GM21367 (cell line): ENCODE measurements around the gene METTL24.

Experiments used
- ATAC-seq: cut with Tn5 transposase; IDR thresholded peaks from one replicate; pipeline ENCODE4 v1.9.1; 2021; ENCODE audit not compliant: unreplicated experiment

Gene METTL24

GRCh38 chr6:110201151-110201884 lies 156.8 kb downstream of the METTL24 start:
- no peak for ATAC-seq

GRCh38 chr6:110198561-110198960 lies 159.6 kb downstream of the METTL24 start:
- no peak for ATAC-seq

- no peak for ATAC-seq
These were observed 161.3 kb downstream of the METTL24 start for GRCh38 chr6:110196874-110197273.

GRCh38 chr6:110195639-110196038 lies 162.5 kb downstream of the METTL24 start:
- no peak for ATAC-seq
